HG02943 (cell line): ENCODE results near the gene NADK.

Source experiments
- ATAC-seq: cut with Tn5 transposase; IDR thresholded peaks from one replicate; pipeline ENCODE4 v1.9.1; 2021; ENCODE audit warnings: mild to moderate bottlenecking, low read depth, moderate library complexity; ENCODE audit not compliant: unreplicated experiment

The NADK gene

DNA sequence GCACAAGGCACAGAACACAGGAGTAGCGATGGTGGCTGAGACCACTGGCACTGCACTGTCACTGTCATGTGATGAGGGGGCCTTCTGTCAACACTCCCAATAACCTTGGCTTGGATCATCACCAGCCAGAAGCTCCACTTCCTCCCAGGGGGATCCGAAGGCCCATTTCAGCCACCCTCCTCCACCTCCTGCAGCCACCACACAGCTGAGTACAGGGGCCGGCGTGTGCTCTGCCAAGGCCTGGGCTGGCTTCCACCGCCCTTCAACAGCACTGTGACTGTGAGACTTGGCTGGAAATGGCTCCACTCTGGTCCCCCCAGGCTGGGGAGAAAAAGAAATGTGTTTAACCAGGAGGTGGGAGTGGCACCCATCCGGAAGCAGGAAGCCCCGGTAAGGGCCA is 9.9 kb upstream of the NADK start:
- no peak for ATAC-seq

DNA sequence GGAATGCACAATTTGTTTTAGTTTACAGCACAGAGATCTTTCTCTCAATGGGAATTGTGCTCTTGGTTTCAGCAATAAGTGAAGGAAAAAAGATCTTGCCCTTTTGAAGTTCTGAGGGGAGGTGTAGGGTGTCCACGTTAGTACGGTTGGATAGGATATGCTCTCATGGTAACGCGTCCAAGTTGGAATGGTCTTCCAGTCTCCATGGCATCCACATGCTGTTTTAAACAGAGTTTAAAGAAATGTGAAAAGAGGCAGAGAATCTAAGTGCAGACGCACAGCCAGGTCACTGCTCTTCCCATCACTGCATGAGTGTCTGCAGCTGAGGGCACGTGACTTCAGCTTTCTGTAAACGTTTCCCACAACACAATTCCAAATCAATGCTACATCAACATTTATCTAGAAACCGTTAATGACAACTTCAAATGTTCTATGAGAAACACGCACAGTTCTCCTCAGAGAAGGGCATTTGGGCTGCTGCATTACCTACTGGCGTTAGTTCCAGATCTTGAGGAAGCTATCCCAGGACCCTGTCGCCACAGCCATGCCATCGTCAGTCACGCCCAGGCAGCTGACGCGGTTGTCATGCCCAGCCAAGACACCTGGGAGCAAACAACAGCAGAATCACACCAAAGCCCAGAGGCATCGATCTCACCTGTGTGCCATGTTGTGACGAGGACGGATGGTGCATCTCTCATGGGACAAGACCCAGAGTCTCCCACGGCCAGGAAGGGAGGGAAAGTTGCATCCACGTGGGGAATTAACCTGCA is 8.8 kb upstream of the NADK start:
- ATAC-seq = no peak

DNA sequence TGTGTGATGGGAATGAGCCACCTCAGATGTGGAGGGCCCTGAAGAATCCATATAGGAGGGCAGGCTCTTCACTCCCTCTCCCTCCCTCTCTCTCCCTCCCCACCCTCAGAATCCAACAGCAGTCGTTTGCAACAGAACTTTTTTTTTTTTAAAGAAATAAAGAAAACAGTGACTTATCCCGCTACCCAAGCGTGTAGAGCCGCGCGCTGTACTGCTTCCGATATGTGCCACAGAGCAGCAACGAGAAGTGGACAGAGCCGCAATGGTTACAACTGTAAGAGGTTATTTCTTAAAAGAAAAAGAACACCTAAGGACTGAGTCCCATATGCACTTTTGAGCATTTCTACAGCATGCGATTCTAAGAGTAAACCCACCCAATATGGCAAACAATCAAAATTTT is 7.4 kb upstream of the NADK start:
- no peak for ATAC-seq

DNA sequence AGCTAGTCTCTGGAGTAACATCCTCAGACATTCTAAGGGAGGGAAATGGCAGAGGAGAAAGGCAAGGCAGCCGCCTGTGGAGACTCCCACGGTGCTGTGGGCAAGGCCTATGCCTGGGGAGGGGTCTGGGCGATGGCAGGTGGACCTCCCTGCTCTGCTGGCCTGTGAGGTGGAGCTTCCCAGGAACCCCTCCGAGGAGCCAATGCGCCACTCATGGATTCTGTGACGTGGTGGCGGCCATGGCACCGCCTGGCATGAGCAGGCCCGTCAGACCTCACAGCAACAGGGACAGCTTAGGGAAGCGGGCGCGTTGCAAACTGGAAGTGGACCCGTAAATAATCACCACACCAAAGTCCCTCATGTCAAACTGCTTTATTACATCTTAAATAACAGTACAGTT is 6.7 kb upstream of the NADK start:
- no peak for ATAC-seq

GRCh38 chr1:1783320-1783719 is 5.0 kb upstream of the NADK start:
- no peak for ATAC-seq

DNA sequence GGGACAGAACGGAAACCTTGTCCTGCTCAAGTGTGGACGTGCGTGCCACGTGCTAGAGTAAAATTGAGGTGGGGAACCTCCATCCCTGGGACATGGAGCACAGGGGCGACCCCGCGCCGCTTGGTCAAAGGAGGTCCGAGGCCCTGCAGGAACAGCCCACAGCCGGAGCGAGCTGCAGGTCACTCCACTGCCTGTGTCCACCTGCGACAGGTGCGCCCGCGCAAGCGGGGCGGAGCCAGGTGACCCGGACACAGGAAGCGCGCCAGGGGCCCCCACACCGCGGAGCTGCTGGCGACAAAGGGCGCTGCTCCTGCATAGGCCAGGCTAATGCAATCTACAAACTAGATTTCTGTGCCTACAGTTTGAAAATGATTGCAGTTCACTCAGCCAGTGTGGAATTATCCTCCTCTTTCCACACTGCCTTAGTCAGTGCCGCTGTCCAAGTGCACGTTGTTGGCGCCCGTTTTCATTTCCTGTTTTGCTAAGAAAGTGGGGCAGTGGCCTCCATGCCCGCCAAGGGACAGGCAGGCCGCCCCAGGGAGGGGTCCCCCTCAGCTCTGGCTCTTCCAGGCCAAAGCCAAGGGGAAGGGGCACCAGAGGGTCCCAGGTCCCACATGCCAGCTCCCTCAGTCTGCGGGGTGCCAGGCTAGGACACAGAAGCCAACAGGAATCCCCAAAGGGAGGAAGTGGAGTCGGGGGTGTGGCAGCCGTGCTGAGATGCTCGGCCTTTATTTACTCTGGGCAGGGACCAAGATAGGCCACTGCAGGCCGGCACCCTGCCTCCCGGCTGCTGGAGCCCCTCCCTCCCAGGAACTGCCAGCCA is 4.3 kb upstream of the NADK start:
- ATAC-seq = no peak

- ATAC-seq = no peak
Measured at GRCh38 chr1:1781526-1781903, 3.2 kb upstream of the NADK start.

- ATAC-seq = no peak
Measured at GRCh38 chr1:1780598-1781525, 2.6 kb upstream of the NADK start.

DNA sequence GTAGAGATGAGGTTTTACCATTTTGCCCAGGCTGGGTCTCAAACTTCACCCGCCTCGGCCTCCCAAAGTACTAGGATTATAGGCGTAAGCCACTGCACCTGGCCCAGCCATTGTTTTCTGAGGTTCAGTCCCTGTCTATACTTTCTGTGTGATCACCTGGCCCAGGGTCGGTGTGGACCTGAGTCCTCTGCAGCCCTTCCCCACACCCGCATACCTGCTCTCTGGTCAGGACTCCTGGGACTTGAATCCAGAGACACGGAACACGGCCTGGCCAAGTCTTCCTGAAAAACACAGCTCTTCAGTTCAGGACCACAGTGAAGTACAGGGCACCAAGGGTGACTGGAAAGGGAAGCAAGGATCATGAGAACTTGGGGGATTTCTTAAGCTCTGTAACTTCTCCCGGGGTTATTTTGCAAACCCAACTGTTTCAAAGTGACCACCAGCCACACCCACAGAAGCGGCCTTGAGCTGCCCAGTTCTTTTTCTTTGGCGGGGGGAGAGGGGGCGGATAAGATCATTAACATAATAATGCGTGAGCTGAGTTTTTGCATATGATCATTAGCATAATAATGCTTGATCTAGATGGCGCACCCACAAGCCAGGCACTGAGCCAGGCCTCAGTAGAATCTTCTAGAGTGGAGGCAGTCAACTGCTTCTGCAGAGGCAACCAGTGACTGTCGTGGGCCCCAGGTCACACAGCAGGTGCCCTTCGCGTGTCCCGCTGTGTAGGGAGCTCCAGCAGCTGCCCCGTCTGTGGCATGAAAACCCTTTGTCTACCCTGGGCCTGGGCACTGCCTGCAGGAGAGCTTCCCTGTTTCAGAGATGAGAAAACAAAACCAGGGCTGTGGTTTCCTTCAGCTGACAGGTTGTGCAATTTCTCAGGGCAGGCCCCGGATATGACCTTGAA is 1.7 kb upstream of the NADK start:
- ATAC-seq = peak; percentile 35

GRCh38 chr1:1779320-1779675 is 1.0 kb upstream of the NADK start:
- peak; percentile 0 for ATAC-seq

DNA sequence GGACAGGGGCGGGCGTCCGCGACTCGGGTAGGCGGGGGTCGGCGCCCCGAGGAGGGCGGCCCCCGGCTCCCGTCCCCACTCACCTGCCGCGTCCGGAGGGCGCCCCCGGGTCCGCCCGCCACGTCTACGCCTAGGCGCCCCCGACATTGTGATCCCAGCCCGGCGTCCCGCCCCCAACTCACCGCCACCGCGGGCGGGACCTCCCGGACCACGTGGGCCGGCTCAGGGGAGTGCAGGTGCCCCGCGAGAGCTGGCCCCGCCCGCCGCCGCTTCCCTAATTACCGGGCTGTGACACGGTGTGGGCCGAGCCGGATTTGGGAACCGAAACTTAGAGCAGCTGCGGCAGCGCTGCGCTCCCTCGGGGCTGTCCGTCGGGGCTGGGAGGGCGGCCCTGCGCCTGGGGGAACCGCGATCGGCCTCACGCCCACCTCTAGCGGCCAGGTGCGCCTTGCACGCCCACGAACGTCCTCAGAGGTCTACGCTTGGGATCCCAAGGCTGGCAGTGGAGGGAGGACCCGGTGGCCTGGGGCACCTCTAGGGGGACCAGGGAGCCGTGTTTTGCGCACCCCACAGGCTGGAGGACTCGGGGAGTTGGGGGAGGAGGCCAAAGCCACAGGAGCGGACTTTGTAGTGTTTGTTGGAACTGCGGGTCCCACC is 521 bp upstream of the NADK start:
- peak; percentile 55 for ATAC-seq

- no peak for ATAC-seq
Measured at GRCh38 chr1:1777583-1777899, 729 bp downstream of the NADK start.

DNA sequence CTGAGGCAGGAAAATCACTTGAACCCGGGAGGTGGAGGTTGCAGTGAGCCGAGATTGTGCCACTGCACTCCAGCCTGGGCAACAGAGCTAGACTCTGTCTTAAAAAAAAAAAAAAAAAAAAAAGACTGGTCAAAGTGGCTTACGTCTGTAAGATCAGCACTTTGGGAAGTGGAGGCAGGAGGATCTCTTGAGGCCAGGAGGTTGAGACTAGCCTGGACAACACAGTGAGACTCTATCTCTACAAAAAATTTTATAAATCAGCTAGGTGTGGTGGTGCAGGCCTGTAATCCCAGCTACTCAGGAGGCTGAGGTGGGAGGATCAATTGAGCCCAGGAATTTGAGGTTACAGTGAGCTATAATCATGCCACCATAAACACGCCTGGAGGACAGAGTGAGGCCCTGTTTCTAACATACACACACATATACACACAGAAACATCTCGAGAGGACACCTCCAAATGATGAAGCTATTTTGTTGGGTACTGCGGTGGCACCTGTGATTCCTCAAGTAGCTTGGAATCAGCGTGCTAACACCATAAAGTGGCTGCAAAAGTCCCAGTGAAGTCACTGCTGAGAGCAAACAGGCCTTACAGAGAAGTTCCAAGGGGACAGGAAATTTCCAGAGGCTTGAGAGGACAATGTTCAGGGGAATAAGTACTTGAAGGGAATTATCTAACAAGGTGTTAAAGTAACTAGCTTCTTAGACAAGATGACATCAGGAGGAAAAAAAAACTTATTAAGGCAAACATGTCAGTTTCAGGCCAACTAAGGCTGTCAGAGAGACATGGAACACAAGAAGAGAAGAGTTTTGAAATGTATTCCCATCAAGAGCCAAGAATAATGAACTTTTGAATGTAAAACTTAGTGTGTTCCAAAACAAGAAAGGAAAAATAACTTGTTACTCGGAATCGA is 1.3 kb downstream of the NADK start:
- no peak for ATAC-seq

GRCh38 chr1:1775327-1776226 is 2.7 kb downstream of the NADK start:
- no peak for ATAC-seq

DNA sequence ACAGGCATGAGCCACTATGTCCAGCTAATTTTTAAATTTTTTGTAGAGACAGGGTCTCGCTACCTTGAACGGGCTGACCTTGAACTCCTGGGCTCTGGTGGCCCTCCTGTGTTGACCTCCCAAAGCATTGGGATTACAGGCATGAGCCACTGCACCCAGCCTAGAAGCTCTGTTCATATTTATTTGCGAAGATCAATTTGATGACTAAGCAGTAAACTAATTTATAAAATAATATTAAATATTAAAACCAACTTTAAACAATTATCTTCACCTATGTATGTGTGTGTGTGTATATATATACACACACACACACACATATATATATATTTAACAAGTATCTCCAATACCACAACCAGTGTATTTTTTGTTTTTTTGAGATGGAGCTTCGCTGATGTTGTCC is 4.4 kb downstream of the NADK start:
- no peak for ATAC-seq

DNA sequence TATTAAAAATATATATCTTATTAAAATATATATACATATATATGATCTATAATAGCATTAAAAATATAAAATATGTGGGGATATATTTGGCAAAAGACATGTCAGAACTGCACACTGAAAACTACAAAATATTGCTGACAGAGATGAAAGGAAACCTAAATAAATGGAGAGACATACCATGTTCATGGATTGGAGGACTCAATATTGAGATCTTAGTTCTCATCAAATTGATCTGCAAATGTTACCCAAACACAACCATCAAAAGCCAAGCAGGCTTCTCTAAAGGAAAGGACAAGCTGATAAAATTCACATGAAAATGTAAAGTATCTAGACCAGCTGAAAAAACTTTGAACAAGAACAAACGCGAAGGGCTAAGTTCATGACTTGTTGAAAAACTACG is 7.2 kb downstream of the NADK start:
- no peak for ATAC-seq

GRCh38 chr1:1770102-1770501 is 8.2 kb downstream of the NADK start:
- no peak for ATAC-seq
